ENCODE results near the gene RPN2. TPM values are rescaled to one million over a fixed set of nuclear protein-coding genes. Genes with fewer than 3 reads are reported as not detected.

Gene RPN2
- total RNA-seq, 1 donor from 2014 or later = 142 TPM

DNA sequence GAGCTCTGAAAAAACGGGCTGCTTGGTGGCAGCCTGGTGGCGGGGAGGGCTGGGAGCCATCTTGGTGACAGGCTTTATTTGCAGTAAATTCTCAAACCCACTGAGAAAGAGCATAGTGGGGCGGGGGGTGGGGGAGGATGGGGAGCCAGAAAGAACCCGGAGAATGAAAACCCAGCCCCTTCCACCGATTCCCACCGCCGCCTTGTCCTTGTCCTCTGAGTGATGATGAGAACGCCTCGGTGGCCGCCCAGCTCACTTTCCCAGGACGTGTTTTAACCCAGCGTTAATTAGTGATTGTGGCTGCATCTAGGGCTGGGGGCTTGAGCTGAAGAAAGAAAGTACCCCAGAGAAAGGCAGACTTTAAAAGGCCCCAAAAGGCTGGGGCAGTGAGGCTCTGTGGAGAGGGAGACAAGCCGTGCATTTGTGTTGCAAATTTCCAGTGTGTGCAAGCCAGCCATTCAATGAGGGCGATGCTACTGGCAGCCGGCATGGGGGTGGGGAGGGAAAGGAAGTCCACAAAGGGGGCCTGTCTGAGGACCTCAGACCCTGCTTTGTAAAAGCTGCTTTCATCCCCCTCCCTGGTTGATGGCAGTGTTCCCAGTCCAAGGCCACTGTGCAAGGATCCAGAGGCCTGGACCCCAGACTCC is 88.7 kb downstream of the RPN2 start:
- Mint-ChIP-seq H3K36me3 (no peaks in the 10 kb centered on the region), H3K27ac (no peak overlapping the region), H3K4me3 (no peak overlapping the region), H3K9me3 (no peaks in the 10 kb centered on the region), H3K27me3 (ENCODE audit: low read depth) (peaks cover 2% of the 10 kb centered on the region), H3K4me1 (peaks cover 5% of the 10 kb centered on the region)
- TF ChIP-seq CTCF (IDR thresholded peaks at IDR 0.05; ENCODE audit: unreplicated experiment) = no peak
- DNase-seq (ENCODE audit: low spot score in 2 of 2, unreplicated experiment in 2 of 2) = no peak

GRCh38 chr20:37270576-37271420 is 91.7 kb downstream of the RPN2 start:
- Mint-ChIP-seq H3K36me3 (no peaks in the 10 kb centered on the region), H3K27me3 (ENCODE audit: low read depth) (peaks cover 2% of the 10 kb centered on the region), H3K9me3 (no peaks in the 10 kb centered on the region), H3K4me1 (peaks cover 13% of the 10 kb centered on the region), H3K27ac (no peak overlapping the region), H3K4me3 (no peak overlapping the region)
- TF ChIP-seq CTCF (IDR thresholded peaks at IDR 0.05; ENCODE audit: unreplicated experiment) = no peak
- no peak for DNase-seq (ENCODE audit: low spot score in 2 of 2, unreplicated experiment in 2 of 2)

DNA sequence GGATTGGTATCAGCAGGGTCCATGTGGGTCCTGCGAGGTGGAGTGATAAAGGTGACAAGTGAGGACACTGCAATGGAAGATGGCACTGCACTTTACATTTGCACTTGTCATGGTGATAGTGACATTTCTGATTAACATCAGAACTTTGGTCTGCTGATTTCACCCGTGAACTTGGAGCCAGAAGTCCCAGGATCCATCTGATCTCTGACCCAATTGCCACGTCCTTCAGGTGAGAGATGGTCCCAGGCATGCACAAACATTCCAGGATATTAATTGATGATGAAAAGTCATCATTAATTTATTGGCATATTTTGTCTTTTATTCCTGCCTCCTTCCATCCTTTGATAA is 92.3 kb downstream of the RPN2 start:
- H3K4me3 Mint-ChIP-seq = no peak overlapping the region
- H3K27me3 Mint-ChIP-seq (ENCODE audit: low read depth) = peaks cover 2% of the 10 kb centered on the region
- no peak for DNase-seq (ENCODE audit: low spot score in 2 of 2, unreplicated experiment in 2 of 2)
- no peaks in the 10 kb centered on the region for H3K36me3 Mint-ChIP-seq
- no peak overlapping the region for H3K27ac Mint-ChIP-seq
- no peak for TF ChIP-seq CTCF (IDR thresholded peaks at IDR 0.05; ENCODE audit: unreplicated experiment)
- no peaks in the 10 kb centered on the region for H3K9me3 Mint-ChIP-seq
- H3K4me1 Mint-ChIP-seq = peaks cover 13% of the 10 kb centered on the region

DNA sequence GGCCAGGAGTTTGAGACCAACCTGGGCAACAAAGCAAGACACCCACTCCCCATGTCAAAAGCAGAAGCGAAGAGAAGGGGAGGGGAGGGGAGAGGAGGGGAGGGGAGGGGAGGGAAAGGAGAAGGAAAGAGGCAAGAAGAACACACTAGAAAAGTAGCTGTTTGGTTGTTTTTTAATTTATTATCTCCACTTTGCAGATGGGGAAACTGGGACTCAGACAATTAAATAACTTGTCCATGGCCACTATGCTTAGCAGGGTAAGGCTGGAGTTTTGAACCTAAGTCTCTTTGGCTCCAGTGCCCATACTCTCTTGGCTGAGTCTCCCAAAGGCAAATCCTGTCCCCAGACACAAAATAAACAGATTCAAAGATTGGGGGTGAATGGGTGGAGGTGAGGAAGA is 94.9 kb downstream of the RPN2 start:
- no peak for TF ChIP-seq CTCF (IDR thresholded peaks at IDR 0.05; ENCODE audit: unreplicated experiment)
- Mint-ChIP-seq H3K4me1 (peaks cover 24% of the 10 kb centered on the region), H3K27me3 (ENCODE audit: low read depth) (no peaks in the 10 kb centered on the region), H3K4me3 (no peak overlapping the region), H3K36me3 (no peaks in the 10 kb centered on the region), H3K27ac (no peak overlapping the region), H3K9me3 (no peaks in the 10 kb centered on the region)
- no peak for DNase-seq (ENCODE audit: low spot score in 2 of 2, unreplicated experiment in 2 of 2)

DNA sequence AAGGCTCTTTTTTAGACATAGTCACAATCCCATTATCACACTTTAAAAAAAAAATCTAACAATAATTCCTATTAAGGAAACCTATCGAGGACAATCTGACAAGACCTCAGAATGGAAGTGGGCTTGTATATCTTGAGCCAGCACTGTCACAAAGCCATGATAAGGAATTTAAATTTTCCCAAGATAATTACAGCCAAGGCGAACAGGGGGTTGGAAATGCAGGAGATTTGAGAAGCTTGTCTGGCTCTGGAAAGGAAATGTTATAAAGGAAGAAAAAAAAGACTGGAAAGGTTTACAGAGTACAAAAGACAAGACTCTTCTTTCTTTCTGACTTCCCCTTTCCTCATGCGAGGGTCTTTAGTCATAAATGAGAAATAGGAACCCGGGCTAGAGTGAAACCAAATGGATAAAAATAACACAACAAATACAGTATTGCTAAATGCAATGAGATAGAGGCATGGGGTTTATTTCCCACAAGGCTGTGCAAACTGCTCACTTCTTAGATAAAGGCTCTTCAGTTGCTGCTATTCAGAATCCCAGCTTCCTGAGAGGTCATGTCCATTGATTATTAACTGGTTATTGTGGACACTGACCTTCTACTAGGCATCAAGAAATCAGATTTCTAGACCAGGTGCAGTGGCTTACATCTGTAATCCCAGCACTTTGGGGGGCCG is 95.9 kb downstream of the RPN2 start:
- Mint-ChIP-seq H3K27me3 (ENCODE audit: low read depth) (no peaks in the 10 kb centered on the region), H3K9me3 (no peaks in the 10 kb centered on the region), H3K27ac (peak overlapping the region; percentile 85), H3K4me1 (peaks cover 29% of the 10 kb centered on the region), H3K4me3 (no peak overlapping the region), H3K36me3 (no peaks in the 10 kb centered on the region)
- DNase-seq (ENCODE audit: low spot score in 2 of 2, unreplicated experiment in 2 of 2) = no peak
- TF ChIP-seq CTCF (IDR thresholded peaks at IDR 0.05; ENCODE audit: unreplicated experiment) = no peak

All from mesothelial cell of epicardium (in vitro differentiated cells).